Chondrocyte (in vitro differentiated cells): ENCODE measurements around the gene IGSF9. TPM values are rescaled to one million over a fixed set of nuclear protein-coding genes. Genes with fewer than 3 reads are reported as not detected.

ENCODE experiments used
- DNase-seq: peaks from one replicate; pipeline ENCODE4 v3.0.0; 2021; ENCODE audit warnings: mixed read lengths, low spot score
- H3K27ac Mint-ChIP-seq: one replicate; pipeline ENCODE4 v1.8.0; 2021; ENCODE audit warnings: mild to moderate bottlenecking, moderate library complexity, mixed read lengths; ENCODE audit not compliant: unreplicated experiment
- H3K27me3 Mint-ChIP-seq: 2 replicates; pipeline ENCODE4 v1.8.0; 2021; ENCODE audit warnings: low read depth, mixed read lengths
- H3K36me3 Mint-ChIP-seq: 2 replicates; pipeline ENCODE4 v1.8.0; 2021; ENCODE audit warnings: low read depth, mixed read lengths
- H3K4me1 Mint-ChIP-seq: 2 replicates; pipeline ENCODE4 v1.8.0; 2021; ENCODE audit warnings: low read depth, mild to moderate bottlenecking, mixed read lengths
- H3K4me3 Mint-ChIP-seq: one replicate; pipeline ENCODE4 v1.8.0; 2021; ENCODE audit warnings: mild to moderate bottlenecking, moderate library complexity, mixed read lengths; ENCODE audit not compliant: unreplicated experiment
- H3K9me3 Mint-ChIP-seq: 2 replicates; pipeline ENCODE4 v1.8.0; 2021; ENCODE audit warnings: low read depth, mixed read lengths
- total RNA-seq: library from RNA; stranded (reverse); gene quantifications from 3 replicates; pipeline ENCODE4 v1.2.1, GENCODE V29; 2021
- TF ChIP-seq, protein P1 (sequence below): fragments of 200-600 bp; sonication (generic); IDR thresholded peaks from 2 replicates; pipeline ENCODE4 v1.5.0; 2021; ENCODE audit warnings: antibody characterized with exemption, mild to moderate bottlenecking, moderate library complexity

The IGSF9 gene
- total RNA-seq, 1 donor from 2014 or later, result not detected

DNA sequence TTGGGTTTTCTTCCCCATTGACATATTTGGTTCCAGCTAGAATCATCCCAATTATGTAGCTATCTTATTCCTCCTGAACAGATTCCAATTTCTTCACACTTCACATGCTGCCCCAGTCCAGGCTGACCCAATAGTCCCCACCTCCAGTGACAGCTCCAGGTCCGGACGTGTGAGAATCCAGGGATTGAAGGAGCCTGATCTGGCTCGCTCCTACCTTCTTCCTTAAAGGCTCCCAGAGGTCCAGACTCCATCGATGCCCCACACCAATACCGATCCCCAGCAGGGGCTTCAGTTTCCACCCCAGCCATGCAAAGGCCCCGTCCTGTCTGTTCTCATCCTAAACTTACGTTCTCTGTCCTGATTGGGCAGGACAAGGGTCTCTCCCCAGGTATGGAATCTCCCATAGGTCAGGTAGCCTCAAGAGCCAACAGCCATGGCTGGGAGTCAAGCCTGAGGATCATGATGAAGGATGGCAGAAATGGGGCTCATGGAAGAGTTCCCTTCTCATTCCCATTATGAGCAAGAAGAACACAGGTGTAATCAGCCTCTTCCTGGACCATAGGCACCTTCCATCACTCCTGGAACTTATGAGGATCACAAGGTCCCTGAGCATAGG lies 29.0 kb upstream of the IGSF9 start:
- Mint-ChIP-seq H3K36me3 (no peaks in the 10 kb centered on the region), H3K4me1 (no peaks in the 10 kb centered on the region), H3K27ac (no peak overlapping the region), H3K9me3 (no peaks in the 10 kb centered on the region), H3K4me3 (no peak overlapping the region), H3K27me3 (peaks cover 39% of the 10 kb centered on the region)
- TF ChIP-seq, protein P1, sequence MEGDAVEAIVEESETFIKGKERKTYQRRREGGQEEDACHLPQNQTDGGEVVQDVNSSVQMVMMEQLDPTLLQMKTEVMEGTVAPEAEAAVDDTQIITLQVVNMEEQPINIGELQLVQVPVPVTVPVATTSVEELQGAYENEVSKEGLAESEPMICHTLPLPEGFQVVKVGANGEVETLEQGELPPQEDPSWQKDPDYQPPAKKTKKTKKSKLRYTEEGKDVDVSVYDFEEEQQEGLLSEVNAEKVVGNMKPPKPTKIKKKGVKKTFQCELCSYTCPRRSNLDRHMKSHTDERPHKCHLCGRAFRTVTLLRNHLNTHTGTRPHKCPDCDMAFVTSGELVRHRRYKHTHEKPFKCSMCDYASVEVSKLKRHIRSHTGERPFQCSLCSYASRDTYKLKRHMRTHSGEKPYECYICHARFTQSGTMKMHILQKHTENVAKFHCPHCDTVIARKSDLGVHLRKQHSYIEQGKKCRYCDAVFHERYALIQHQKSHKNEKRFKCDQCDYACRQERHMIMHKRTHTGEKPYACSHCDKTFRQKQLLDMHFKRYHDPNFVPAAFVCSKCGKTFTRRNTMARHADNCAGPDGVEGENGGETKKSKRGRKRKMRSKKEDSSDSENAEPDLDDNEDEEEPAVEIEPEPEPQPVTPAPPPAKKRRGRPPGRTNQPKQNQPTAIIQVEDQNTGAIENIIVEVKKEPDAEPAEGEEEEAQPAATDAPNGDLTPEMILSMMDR, result no peak
- no peak for DNase-seq

- Mint-ChIP-seq H3K36me3 (no peaks in the 10 kb centered on the region), H3K4me3 (no peak overlapping the region), H3K9me3 (no peaks in the 10 kb centered on the region), H3K27me3 (peaks cover 35% of the 10 kb centered on the region), H3K27ac (no peak overlapping the region), H3K4me1 (no peaks in the 10 kb centered on the region)
- TF ChIP-seq, protein P1, result no peak
- DNase-seq, result no peak
Measured at GRCh38 chr1:159973350-159973940, 28.0 kb upstream of the IGSF9 start.

DNA sequence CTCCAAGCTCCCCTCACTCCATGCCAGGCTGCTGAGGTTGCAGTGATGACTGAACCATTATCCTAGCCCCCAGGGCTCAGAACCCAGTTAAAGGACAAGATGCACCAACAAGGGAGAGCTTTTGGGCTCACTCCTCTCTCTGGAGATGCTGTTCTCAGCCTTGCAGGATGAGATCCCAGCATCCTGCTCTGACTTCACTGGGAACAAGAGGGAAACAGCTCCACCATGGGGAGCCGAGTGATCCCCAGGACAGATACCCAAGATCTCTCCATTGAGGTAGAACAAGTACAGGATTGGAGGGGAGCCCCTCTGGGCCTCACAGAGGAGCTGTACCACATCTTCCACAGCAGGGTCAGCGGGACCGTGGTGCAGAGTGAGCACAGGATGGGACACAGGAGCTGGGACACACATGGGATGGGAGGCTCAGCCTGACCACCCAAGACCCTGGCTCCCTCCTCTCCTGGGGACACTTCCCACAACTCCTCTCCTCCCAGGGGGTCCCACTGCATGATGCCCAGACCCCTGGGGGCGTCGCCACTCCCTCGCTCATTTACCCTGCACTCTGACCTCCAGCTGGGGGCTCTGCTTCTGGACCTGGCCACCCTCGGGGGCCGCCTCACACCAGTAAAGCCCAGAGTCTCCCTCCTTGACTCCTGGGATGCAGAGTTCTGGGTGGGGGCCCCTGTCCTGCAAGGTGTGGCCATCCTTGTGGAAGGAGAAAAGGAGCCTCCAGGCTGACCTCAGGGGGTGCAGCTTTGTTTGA lies 27.2 kb upstream of the IGSF9 start:
- Mint-ChIP-seq H3K36me3 (peaks cover 2% of the 10 kb centered on the region), H3K27ac (no peak overlapping the region), H3K9me3 (peaks cover 6% of the 10 kb centered on the region), H3K4me1 (no peaks in the 10 kb centered on the region), H3K27me3 (peaks cover 36% of the 10 kb centered on the region), H3K4me3 (no peak overlapping the region)
- TF ChIP-seq, protein P1, result no peak
- no peak for DNase-seq

GRCh38 chr1:159970932-159971342 lies 25.5 kb upstream of the IGSF9 start:
- TF ChIP-seq, protein P1, result no peak
- H3K4me3 Mint-ChIP-seq, result no peak overlapping the region
- H3K4me1 Mint-ChIP-seq, result no peaks in the 10 kb centered on the region
- peaks cover 10% of the 10 kb centered on the region for H3K36me3 Mint-ChIP-seq
- no peak for DNase-seq
- H3K27ac Mint-ChIP-seq, result no peak overlapping the region
- H3K9me3 Mint-ChIP-seq, result peaks cover 12% of the 10 kb centered on the region
- H3K27me3 Mint-ChIP-seq, result peaks cover 41% of the 10 kb centered on the region

DNA sequence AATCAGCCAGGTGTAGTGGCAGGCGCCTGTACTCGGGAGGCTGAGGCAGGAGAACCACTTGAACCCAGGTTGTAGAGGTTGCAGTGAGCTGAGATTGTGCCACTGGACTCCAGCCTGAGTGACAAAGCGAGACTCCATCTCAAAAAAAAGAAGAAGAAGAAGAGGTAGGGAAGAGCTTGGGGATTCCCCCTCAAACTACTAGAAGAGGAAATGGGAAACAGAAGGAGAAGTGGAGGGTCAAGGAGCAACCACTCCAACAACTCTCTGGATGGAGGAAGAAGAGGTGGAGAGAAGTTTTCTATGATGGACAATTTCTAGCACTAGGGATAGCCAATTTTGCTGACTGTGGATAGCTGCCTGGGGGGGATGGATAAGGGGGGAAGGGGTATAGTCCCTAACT lies 23.5 kb upstream of the IGSF9 start:
- DNase-seq, result no peak
- no peak overlapping the region for H3K27ac Mint-ChIP-seq

More for the DNA sequence above, 23.5 kb upstream of the IGSF9 start:
- TF ChIP-seq, protein P1, result no peak
- Mint-ChIP-seq H3K9me3 (peaks cover 13% of the 10 kb centered on the region), H3K4me1 (no peaks in the 10 kb centered on the region), H3K27me3 (peaks cover 56% of the 10 kb centered on the region), H3K36me3 (peaks cover 16% of the 10 kb centered on the region), H3K4me3 (no peak overlapping the region)
